ENCODE data around the gene PTPRS. TPM values are rescaled to one million over a fixed set of nuclear protein-coding genes. Genes with fewer than 3 reads are reported as not detected.
A peak's percentile ranks its signal among the peaks of the same experiment; 100 is the strongest.

Gene PTPRS
- total and polyA plus RNA-seq, 2 of the 13 experiments (the other 11 are each of a cell fraction or from before 2014, with no cell fraction given) = 32.7 to 43.9 TPM

DNA sequence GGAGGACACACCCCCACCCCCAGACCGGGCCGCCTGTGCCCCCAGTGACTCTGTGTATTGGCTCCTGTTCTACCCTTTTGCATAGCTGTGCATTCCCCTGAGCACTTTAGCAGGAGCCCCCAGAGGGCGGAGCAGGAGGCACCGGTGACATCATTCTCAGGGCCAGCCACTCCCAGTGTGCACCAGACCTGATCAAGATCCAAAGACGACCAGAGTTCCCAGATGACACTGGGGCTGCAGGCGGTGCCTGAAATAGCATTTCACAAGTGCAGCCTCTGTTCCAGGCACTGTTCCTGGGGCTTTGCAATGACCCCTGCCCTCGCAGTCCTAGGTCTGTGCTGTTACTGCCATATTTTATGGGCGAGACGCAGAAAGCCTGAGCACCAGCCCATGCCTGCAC lies 14.5 kb upstream of the PTPRS start (continued):
- TF ChIP-seq, protein P1, sequence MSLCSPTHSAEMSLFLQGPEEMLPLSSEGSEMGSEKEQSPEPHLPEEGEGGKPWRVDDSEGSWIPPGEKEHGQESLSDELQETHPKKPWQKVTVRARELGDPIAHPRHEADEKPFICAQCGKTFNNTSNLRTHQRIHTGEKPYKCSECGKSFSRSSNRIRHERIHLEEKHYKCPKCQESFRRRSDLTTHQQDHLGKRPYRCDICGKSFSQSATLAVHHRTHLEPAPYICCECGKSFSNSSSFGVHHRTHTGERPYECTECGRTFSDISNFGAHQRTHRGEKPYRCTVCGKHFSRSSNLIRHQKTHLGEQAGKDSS (CRISPR knock-in tag; IDR thresholded peaks at IDR 0.05; ENCODE audit: borderline replicate concordance, low read depth) = peak; percentile 99
- TF ChIP-seq RARG (CRISPR knock-in tag; IDR thresholded peaks at IDR 0.05; ENCODE audit: low read depth) (no peak), MED1 (CRISPR knock-in tag; IDR thresholded peaks at IDR 0.05) (0 out of 2 replicates have a peak, but pooled peaks have one; percentile 16), FOXP1 (IDR thresholded peaks at IDR 0.05) (no peak), FOXP1 (CRISPR knock-in tag; IDR thresholded peaks at IDR 0.05) (no peak), ZNF329 (CRISPR knock-in tag; IDR thresholded peaks at IDR 0.05; ENCODE audit: low read depth) (no peak), NR2F6 (IDR thresholded peaks at IDR 0.05) (0 out of 2 replicates have a peak, but pooled peaks have one; percentile 26), NR2F6 (CRISPR knock-in tag; IDR thresholded peaks at IDR 0.05) (peak; percentile 30; the same call in 1 of the 2 replicates), ZC3H13 (CRISPR knock-in tag; IDR thresholded peaks at IDR 0.05) (no peak), NFE2 (CRISPR knock-in tag; IDR thresholded peaks at IDR 0.05) (no peak), ZNF616 (CRISPR knock-in tag; IDR thresholded peaks at IDR 0.05; ENCODE audit: low read depth) (no peak), MIXL1 (CRISPR knock-in tag; IDR thresholded peaks at IDR 0.05) (no peak), SCMH1 (CRISPR knock-in tag; IDR thresholded peaks at IDR 0.05; ENCODE audit: borderline replicate concordance) (no peak), ZNF274 (CRISPR knock-in tag; IDR thresholded peaks at IDR 0.05) (no peak), ZNF160 (CRISPR knock-in tag; IDR thresholded peaks at IDR 0.05) (no peak), RFX1 (IDR thresholded peaks at IDR 0.05) (no peak), ZNF891 (CRISPR knock-in tag; IDR thresholded peaks at IDR 0.05) (no peak), KLF11 (CRISPR knock-in tag; IDR thresholded peaks at IDR 0.05) (no peak), MAFG (CRISPR knock-in tag; IDR thresholded peaks at IDR 0.05) (no peak), SIN3A (IDR thresholded peaks at IDR 0.05; ENCODE audit: borderline replicate concordance, low read depth, low read length) (no peak), EEA1 (CRISPR knock-in tag; IDR thresholded peaks at IDR 0.05; ENCODE audit: borderline replicate concordance) (no peak), ZMYM3 (CRISPR knock-in tag; IDR thresholded peaks at IDR 0.05) (peak; percentile 13; the same call in 1 of the 2 replicates)
- TF ChIP-seq, protein P2, sequence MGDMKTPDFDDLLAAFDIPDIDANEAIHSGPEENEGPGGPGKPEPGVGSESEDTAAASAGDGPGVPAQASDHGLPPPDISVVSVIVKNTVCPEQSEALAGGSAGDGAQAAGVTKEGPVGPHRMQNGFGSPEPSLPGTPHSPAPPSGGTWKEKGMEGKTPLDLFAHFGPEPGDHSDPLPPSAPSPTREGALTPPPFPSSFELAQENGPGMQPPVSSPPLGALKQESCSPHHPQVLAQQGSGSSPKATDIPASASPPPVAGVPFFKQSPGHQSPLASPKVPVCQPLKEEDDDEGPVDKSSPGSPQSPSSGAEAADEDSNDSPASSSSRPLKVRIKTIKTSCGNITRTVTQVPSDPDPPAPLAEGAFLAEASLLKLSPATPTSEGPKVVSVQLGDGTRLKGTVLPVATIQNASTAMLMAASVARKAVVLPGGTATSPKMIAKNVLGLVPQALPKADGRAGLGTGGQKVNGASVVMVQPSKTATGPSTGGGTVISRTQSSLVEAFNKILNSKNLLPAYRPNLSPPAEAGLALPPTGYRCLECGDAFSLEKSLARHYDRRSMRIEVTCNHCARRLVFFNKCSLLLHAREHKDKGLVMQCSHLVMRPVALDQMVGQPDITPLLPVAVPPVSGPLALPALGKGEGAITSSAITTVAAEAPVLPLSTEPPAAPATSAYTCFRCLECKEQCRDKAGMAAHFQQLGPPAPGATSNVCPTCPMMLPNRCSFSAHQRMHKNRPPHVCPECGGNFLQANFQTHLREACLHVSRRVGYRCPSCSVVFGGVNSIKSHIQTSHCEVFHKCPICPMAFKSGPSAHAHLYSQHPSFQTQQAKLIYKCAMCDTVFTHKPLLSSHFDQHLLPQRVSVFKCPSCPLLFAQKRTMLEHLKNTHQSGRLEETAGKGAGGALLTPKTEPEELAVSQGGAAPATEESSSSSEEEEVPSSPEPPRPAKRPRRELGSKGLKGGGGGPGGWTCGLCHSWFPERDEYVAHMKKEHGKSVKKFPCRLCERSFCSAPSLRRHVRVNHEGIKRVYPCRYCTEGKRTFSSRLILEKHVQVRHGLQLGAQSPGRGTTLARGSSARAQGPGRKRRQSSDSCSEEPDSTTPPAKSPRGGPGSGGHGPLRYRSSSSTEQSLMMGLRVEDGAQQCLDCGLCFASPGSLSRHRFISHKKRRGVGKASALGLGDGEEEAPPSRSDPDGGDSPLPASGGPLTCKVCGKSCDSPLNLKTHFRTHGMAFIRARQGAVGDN (CRISPR knock-in tag; IDR thresholded peaks at IDR 0.05) = peak; percentile 10; the same call in 1 of the 2 replicates
- TF ChIP-seq, protein P3, sequence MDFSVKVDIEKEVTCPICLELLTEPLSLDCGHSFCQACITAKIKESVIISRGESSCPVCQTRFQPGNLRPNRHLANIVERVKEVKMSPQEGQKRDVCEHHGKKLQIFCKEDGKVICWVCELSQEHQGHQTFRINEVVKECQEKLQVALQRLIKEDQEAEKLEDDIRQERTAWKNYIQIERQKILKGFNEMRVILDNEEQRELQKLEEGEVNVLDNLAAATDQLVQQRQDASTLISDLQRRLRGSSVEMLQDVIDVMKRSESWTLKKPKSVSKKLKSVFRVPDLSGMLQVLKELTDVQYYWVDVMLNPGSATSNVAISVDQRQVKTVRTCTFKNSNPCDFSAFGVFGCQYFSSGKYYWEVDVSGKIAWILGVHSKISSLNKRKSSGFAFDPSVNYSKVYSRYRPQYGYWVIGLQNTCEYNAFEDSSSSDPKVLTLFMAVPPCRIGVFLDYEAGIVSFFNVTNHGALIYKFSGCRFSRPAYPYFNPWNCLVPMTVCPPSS (IDR thresholded peaks at IDR 0.05) = no peak
- TF ChIP-seq, protein P4, sequence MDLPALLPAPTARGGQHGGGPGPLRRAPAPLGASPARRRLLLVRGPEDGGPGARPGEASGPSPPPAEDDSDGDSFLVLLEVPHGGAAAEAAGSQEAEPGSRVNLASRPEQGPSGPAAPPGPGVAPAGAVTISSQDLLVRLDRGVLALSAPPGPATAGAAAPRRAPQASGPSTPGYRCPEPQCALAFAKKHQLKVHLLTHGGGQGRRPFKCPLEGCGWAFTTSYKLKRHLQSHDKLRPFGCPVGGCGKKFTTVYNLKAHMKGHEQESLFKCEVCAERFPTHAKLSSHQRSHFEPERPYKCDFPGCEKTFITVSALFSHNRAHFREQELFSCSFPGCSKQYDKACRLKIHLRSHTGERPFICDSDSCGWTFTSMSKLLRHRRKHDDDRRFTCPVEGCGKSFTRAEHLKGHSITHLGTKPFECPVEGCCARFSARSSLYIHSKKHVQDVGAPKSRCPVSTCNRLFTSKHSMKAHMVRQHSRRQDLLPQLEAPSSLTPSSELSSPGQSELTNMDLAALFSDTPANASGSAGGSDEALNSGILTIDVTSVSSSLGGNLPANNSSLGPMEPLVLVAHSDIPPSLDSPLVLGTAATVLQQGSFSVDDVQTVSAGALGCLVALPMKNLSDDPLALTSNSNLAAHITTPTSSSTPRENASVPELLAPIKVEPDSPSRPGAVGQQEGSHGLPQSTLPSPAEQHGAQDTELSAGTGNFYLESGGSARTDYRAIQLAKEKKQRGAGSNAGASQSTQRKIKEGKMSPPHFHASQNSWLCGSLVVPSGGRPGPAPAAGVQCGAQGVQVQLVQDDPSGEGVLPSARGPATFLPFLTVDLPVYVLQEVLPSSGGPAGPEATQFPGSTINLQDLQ (CRISPR knock-in tag; IDR thresholded peaks at IDR 0.05) = no peak

Measured in HepG2 (cell line).